Endometrial microvascular endothelial cells (primary cell): ENCODE data around the gene COL5A1. TPM values are rescaled to one million over a fixed set of nuclear protein-coding genes. Genes with fewer than 3 reads are reported as not detected.

Experiments
- in situ Hi-C: cut with HindIII; loops from 2 replicates; pipeline ENCODE4 v1.10.0; 2017; ENCODE audit warnings: low sequenced_read_pairs, low pct_unique_long_range_greater_than_20kb; ENCODE audit errors: inconsistent ontology term
- total RNA-seq: library from RNA; depleted of rRNA; stranded (reverse); fragments of >200 nt; gene quantifications from one replicate; pipeline ENCODE4 v1.2.3, GENCODE V29; 2015; ENCODE audit errors: inconsistent ontology term

Gene COL5A1
- 23.8 TPM for total RNA-seq

DNA sequence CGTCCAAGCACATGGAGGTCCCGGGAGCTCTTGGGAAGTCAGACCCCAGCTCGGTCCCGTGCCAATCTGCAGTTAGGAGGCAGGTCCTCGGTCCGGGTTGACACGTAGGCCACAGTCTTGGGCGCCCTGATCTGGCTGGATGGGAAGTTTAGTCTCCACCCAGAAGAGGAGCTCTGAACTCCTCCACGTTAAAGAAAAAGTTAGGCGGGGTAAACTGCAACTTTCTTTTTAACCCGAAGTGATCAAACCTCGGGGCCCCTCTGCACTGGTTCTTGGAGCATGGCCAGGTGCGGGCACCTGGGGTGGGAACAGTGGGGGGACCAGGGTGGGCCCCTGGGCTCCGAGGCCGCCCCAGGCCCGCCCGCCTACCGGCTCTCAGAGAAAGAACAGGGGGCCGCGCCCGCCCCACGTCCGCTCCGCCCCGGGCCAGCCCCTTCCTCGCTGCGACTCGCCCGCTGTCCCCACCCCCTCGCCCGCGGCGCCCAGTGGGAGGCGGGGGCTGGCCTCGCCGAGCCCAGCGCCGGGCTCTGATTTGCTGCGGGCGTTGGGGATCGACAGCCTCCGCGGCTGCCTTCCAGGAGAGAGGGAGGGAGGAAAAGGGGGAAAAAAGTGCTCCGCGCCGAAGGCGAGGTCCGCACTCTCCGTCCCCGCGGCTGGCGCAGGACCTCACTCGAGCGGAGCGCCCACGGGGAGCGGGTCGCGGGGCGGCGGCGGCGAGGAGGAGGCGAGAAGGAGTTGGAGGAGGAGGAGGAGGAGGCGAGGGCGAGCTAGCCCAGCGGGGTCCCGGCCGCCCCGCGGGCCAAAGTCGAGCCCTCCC is at the start of gene COL5A1:
COL5A1 (plus strand) TSS at position 631 of the 817 bp plus-strand sequence. CDS start 385 bp downstream, outside the sequence.
- in situ Hi-C loops = no loop called here

GRCh38 chr9:134592018-134592818 is 49.4 kb upstream of the COL5A1 start:
- in situ Hi-C loops = no loop called here

- in situ Hi-C loops = no loop called here
Measured at GRCh38 chr9:134592819-134593200, 48.8 kb upstream of the COL5A1 start.

GRCh38 chr9:134593286-134594077 is 48.1 kb upstream of the COL5A1 start:
- in situ Hi-C loops = no loop called here

DNA sequence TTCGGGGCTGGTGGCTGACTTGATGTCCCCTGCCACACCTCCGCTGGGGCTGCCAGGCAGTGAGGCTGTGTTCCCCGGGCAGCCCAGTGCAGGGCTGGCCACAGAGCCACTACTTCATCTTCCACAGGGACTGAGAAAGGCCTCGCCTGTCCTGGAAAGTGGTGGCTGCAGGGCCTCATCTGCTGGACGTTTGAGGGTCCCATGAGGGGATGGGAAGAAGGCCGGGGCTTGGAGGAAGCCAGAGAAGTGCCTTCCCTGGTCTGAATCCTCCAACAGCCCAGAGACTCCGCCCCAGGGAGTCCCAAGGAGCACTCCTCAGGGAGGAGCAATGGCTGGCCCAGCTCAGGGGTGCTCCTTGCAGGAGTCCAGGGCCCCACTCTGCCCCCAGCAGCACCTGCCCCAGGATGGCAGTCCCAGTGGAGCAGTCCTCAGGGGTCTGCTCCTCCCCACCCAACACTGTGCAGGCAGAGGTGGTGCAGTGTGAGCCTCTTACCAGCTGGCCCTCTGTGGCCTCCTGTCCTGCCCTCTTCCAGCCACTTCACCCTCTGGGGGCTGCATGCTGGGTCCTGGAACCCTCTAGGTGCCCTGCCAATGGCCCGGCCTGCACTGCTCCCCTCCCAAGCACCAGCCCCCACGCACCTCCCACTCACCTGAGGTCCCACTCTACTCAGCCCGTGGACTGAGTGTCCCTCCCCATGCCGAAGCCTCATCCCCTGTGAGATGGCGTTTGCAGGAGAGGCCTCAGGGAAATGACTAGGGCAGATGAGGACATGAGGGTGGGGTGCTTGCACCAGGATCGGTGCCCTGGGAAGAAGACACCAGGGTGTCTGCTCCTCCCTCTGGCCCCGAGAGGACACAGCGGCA is 47.3 kb upstream of the COL5A1 start:
- in situ Hi-C loops = no loop called here

DNA sequence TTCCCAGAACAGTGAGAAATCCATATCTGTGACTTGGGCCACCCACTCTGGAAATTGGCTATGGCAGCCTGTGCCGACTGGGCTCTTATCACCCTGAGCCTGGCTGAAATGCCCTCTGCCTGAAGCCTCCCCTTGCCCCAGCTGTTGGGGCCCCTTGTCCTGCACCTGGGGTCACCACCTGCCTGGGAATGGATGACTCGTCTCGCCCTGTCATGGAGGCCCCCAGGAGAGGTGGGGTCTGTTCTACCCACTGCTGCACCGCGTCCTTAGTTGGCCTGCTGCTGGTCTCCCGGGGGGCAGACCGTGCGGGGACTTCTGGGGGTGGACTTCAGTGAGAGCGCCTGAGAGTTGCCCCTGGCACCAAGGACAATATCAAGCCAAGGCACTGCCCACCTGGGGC is 46.6 kb upstream of the COL5A1 start:
- in situ Hi-C loops = no loop called here

DNA sequence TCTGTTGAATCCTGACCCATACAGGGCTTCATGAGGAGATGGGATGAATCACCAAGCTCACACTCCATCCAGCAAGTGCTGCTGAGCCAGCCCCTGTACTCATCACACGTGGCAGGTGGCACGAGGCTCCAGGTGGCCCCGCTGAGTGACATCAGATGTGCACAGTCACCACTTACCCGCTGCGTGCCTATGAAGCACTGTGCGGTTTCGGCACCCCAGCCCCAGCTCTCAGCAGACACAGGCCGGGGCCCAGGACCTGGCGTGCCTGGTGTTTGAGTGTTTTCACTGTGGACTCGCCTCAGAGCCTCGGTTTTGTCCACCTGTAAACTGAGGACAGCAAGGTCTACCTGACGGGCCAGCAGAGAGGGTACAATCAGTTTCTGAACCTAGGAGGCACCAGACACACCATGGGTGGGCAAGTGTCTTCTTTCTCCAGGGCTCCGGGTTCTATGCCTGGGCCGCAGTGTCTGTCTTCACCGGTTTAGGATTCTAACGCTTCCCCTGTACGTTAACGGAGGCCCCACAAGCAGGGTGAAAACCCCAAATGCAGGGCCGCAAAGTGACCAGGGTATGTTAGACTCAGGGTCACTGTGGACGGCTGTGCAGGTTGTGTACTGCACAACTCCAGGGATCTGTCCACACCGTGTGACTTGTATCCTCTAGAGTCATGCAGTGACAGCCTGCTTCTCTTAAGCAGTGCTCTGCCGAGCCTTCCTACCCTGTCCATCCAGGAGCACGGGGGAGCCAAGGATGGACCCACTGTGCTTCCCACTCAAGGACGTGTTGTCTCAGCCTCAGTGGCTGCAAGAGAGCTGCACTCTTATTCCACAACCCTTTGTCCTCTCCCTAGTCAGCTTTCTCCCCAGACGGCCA is 44.3 kb upstream of the COL5A1 start:
- in situ Hi-C loops = no loop called here

DNA sequence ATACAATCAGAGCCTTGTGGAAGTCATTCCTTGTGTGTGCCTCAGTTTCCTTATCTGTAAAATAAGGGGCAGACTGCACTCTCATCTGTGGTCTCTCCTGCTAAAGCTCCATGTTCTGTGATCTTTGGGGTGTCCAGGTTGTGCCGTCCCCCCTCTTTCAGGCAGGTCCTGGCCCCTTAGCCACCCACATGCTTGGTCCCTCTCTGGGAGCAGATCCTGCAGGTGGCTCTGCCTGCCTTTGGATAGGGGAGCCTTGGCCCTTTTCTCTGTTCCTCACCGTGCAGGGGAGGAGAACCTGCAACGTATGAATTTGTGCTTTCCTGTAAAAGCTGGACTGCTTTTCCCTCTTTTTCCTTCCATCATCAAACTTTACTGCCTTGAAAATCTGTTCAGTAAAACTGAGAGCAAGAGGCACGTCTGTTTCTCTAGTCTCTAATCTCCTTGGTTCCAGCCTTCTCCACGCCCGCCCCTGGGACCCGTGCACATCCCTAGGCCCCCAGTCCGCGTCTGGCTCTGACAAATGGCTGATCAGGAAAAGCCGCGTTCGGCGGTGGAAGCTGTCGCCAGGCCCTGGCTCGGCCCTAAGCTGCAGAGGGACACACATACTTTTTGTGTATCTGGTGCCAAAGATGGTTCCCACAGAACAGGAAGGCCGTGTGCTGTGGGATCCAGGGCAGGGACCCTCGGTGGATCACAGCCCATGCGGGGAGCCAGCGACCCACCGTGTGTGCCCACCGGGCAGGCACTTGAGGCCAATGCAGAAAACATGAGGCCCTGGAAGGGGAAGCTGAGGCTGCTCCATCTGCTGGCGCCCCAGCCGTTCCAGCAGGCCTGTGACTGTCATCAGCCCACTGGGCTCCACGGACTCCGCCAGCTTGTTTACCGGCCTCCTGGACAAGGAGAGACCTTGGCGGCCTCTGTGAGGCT is 43.4 kb upstream of the COL5A1 start:
- in situ Hi-C loops = no loop called here

- in situ Hi-C loops = no loop called here
Measured at GRCh38 chr9:134598884-134599245, 42.7 kb upstream of the COL5A1 start.

DNA sequence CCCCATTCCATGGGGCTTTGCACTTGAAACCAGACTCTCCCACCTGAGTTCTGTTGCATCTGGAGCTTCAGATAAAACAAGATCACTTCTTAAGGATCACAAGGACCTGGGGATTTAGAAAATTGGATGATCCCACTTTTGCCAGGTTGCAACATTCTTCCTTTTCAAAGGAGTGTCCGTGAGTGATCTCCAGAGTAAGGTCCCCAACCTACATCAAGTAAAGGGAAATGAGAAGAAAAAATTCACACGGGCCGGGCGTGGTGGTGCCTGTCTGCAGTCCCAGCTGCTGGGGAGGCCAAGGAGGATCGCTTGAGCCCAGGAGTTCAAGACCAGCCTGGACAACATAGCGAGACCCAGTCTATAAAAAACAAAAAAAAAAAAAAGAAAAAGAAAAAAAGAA is 41.2 kb upstream of the COL5A1 start:
- in situ Hi-C loops = no loop called here

- in situ Hi-C loops = no loop called here
Measured at GRCh38 chr9:134600836-134601638, 40.6 kb upstream of the COL5A1 start.

DNA sequence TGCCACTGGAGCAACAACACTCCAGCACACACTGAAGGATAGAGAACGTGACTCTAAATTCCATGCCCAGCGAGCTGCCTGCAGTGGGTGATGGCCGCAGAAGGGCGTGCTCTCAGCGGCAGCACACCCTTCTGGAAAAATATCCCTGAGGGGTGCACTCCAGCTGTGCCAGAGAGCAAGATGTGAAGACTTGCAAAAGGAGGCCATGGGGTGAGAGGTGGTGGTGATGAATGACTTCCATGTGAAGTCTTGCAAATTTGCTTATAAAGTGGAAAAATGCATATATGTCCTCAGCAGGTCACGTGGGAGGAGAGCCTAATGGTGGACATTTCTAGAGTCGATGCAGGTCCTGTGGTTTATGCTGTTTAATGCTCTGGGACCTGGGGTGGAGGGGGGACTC is 39.8 kb upstream of the COL5A1 start:
- in situ Hi-C loops = no loop called here

DNA sequence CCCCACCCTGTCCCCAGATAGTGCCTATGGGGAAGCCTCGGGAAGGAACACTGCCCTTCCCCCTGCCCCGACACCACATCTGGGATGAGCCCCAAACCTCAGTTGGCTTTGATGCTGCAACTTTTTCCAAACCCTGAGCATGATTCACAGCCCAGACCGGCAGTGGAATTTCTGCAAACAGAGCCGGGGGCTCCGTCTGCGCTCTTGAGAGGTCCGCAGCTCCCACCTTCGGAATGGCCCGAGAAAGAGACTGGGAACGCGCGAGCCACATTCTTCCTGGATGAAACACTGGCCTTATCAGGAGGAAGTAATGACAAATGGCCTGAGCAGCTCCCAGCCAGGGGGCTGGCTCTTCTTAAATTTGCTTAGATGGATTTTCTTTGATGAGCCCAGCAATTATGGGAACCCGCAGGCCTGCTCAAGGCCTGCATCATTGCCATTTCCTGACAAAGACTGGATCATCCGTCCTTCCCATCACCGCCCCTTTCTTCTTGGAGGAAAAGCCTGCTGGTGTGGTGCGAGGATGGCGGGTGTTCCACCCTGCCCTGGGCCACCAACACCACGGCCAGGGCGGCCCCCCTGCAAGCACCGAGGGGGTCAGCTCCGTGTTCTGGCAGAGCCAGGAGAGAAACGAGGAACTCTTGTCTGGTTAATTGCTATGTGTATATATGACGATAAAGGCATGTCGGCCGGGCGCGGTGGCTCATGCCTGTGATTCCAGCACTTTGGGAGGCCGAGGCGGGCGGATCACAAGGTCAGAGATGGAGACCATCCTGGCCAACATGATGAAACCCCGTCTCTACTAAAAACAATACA is 38.8 kb upstream of the COL5A1 start:
- in situ Hi-C loops = no loop called here

- in situ Hi-C loops = no loop called here
Measured at GRCh38 chr9:134604834-134605233, 36.8 kb upstream of the COL5A1 start.

GRCh38 chr9:134605351-134605965 is 36.1 kb upstream of the COL5A1 start:
- in situ Hi-C loops = no loop called here
